Hepatocyte (in vitro differentiated cells): Measurements from ENCODE around the gene STARD5.

Experiments
- EZH2 ChIP-seq: fragments of 200-600 bp; sonication (generic); IDR thresholded peaks from 2 replicates; pipeline ENCODE4 v1.6.1; 2016; ENCODE audit warnings: antibody characterized with exemption, mild to moderate bottlenecking, borderline replicate concordance
- EZH2phosphoT487 ChIP-seq: fragments of 200-600 bp; sonication (generic); IDR thresholded peaks from one replicate; pipeline ENCODE4 v1.6.1; 2018; ENCODE audit warnings: antibody characterized with exemption, mild to moderate bottlenecking, low read depth, moderate library complexity; ENCODE audit not compliant: unreplicated experiment, severe bottlenecking

GRCh38 chr15:81292523-81293001 is 31.4 kb downstream of the STARD5 start:
- TF ChIP-seq EZH2 (no peak), EZH2phosphoT487 (no peak)
